Glutamatergic neuron (in vitro differentiated cells): ENCODE measurements around the gene H6PD. TPM values are rescaled to one million over a fixed set of nuclear protein-coding genes. Genes with fewer than 3 reads are reported as not detected.

Source experiments
- DNase-seq: peaks from one replicate; pipeline ENCODE4 v3.0.0; 2022
- H3K27ac Mint-ChIP-seq: one replicate; pipeline ENCODE4 v1.8.0; 2020; ENCODE audit warnings: mild to moderate bottlenecking, mixed read lengths, inconsistent platforms; ENCODE audit not compliant: unreplicated experiment
- H3K27me3 Mint-ChIP-seq: one replicate; pipeline ENCODE4 v1.8.0; 2020; ENCODE audit warnings: mild to moderate bottlenecking, moderate library complexity, mixed read lengths, inconsistent platforms; ENCODE audit not compliant: unreplicated experiment
- H3K36me3 Mint-ChIP-seq: one replicate; pipeline ENCODE4 v1.8.0; 2020; ENCODE audit warnings: mild to moderate bottlenecking, mixed read lengths, inconsistent platforms; ENCODE audit not compliant: unreplicated experiment
- H3K4me1 Mint-ChIP-seq: one replicate; pipeline ENCODE4 v1.8.0; 2020; ENCODE audit warnings: mild to moderate bottlenecking, low read depth, mixed read lengths, inconsistent platforms; ENCODE audit not compliant: unreplicated experiment
- H3K4me3 Mint-ChIP-seq: one replicate; pipeline ENCODE4 v1.8.0; 2020; ENCODE audit warnings: mild to moderate bottlenecking, mixed read lengths, inconsistent platforms; ENCODE audit not compliant: unreplicated experiment
- H3K9me3 Mint-ChIP-seq: one replicate; pipeline ENCODE4 v1.8.0; 2020; ENCODE audit warnings: mild to moderate bottlenecking, moderate library complexity, mixed read lengths, inconsistent platforms; ENCODE audit not compliant: unreplicated experiment
- total RNA-seq: library from RNA; stranded (reverse); fragmentation: NEBNext Ultra II Directional; extraction: Animal tissue kit (Norgen Biotek cat#: 25700); gene quantifications from one replicate; pipeline ENCODE4 v1.2.1, GENCODE V29; 2021; ENCODE audit not compliant: unreplicated experiment
- TF ChIP-seq, protein P1 (sequence below): fragments of 200-600 bp; sonication (generic); IDR thresholded peaks from one replicate; pipeline ENCODE4 v1.5.0; 2021; ENCODE audit not compliant: partially characterized antibody, unreplicated experiment

Gene H6PD
- total RNA-seq, 1 donor from 2014 or later, result 5.0 TPM

DNA sequence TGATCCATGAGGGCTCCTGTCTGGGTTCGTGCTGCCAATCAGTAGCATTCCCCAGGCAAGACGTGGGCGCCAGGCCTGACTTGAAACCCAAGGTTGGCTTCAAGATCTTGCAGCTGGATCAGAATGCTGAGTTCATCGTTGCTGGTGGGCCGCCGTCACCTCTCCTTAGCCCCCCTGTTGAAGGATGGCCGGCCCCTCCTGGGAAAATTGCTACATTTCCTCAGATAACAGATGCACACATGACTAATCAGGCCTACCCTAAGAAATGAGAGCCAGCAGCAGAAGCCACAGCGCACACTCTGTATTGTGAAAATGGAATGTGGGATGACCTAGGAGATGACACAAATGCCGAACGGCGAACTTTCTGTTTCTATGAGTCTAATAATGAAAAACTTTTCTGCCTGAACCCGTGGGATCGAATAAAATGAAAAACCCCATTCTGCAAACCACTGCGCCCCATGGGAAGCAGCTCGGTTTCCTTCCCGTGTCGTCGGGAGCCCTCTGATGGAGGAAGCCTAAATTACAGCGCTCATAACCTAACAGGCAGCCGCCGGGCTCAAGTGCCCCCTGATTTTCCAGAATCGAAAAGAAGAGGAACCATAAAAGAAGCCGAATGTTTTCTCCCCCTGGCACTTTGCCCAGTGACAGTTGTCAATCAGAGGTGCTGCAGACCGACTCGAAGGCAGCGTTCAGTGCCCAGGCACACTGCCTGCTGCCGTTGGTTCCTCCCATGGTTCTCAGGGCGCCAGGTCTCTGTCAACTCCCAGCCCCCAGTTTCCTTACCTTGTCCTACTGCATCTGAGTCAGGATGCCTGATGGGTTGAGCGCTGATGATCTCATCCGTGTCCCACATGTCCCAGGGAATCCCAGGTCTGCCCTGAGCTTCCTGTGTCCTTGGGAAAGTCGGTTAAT is 38.2 kb upstream of the H6PD start:
- DNase-seq, result peak; percentile 78
- no peak overlapping the region for H3K27ac Mint-ChIP-seq
- peaks cover 21% of the 10 kb centered on the region for H3K4me1 Mint-ChIP-seq
- H3K27me3 Mint-ChIP-seq, result peaks cover 7% of the 10 kb centered on the region
- no peaks in the 10 kb centered on the region for H3K36me3 Mint-ChIP-seq
- TF ChIP-seq, protein P1, sequence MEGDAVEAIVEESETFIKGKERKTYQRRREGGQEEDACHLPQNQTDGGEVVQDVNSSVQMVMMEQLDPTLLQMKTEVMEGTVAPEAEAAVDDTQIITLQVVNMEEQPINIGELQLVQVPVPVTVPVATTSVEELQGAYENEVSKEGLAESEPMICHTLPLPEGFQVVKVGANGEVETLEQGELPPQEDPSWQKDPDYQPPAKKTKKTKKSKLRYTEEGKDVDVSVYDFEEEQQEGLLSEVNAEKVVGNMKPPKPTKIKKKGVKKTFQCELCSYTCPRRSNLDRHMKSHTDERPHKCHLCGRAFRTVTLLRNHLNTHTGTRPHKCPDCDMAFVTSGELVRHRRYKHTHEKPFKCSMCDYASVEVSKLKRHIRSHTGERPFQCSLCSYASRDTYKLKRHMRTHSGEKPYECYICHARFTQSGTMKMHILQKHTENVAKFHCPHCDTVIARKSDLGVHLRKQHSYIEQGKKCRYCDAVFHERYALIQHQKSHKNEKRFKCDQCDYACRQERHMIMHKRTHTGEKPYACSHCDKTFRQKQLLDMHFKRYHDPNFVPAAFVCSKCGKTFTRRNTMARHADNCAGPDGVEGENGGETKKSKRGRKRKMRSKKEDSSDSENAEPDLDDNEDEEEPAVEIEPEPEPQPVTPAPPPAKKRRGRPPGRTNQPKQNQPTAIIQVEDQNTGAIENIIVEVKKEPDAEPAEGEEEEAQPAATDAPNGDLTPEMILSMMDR, result peak; percentile 59
- peak overlapping the region; percentile 4 for H3K4me3 Mint-ChIP-seq
- peaks cover 4% of the 10 kb centered on the region for H3K9me3 Mint-ChIP-seq

GRCh38 chr1:9197186-9198099 is 37.1 kb upstream of the H6PD start:
- Mint-ChIP-seq H3K36me3 (no peaks in the 10 kb centered on the region), H3K4me1 (peaks cover 26% of the 10 kb centered on the region), H3K4me3 (peak overlapping the region; percentile 4), H3K27ac (no peak overlapping the region), H3K27me3 (peaks cover 11% of the 10 kb centered on the region), H3K9me3 (peaks cover 1% of the 10 kb centered on the region)
- no peak for DNase-seq
- TF ChIP-seq, protein P1, result no peak

DNA sequence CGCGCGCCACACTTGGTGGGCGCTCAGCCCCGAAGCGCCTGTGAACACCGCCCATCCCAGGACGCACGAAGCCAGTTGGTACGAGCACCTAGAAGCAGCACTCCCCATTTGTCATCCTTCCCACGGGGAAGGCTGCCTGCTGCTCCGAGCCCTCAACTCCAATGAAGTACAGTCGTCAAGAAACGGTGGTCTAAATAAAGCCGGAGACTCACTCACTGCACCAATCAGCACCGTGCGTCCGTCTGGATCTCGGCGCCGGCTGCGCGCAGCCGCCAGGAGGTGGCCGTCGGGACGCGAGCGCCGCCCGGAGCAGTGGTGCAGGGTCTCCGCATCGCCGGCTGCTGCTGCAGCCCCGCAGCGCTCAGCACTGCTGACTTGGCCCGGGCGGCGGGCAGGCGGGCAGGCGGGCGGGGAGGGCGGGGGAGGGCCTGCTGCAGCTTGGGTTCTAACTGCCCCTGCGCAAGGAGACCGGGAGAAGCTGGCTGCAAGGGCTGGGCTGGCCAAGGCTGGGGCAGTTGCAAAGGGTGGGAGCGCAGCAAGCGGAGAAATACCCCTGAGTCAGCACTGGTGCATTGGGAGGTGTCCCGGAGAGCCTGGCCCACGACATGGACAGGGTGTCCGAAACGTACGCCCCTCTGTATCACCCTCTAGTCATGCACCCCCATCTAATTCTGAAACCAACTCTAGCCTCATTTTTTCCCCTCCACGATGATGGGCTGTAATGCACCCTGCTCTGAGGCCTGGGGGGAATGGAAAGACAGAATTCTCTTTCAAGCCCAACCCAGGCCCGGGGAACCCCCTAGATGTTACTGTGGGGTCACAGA is 35.8 kb upstream of the H6PD start:
- TF ChIP-seq, protein P1, result no peak
- H3K27ac Mint-ChIP-seq, result no peak overlapping the region
- H3K4me3 Mint-ChIP-seq, result peak overlapping the region; percentile 77
- peaks cover 26% of the 10 kb centered on the region for H3K4me1 Mint-ChIP-seq
- DNase-seq, result peak; percentile 84
- H3K36me3 Mint-ChIP-seq, result no peaks in the 10 kb centered on the region
- peaks cover 12% of the 10 kb centered on the region for H3K27me3 Mint-ChIP-seq
- peaks cover 1% of the 10 kb centered on the region for H3K9me3 Mint-ChIP-seq

- H3K27ac Mint-ChIP-seq, result no peak overlapping the region
- H3K9me3 Mint-ChIP-seq, result peaks cover 1% of the 10 kb centered on the region
- H3K4me1 Mint-ChIP-seq, result peaks cover 26% of the 10 kb centered on the region
- no peaks in the 10 kb centered on the region for H3K36me3 Mint-ChIP-seq
- DNase-seq, result no peak
- peaks cover 12% of the 10 kb centered on the region for H3K27me3 Mint-ChIP-seq
- H3K4me3 Mint-ChIP-seq, result peak overlapping the region; percentile 4
- TF ChIP-seq, protein P1, result no peak
These were observed 34.1 kb upstream of the H6PD start for GRCh38 chr1:9200441-9200840.
